ELF-1 (cell line): ENCODE measurements around the gene HS3ST2.
"Not testable (repeated sequence)": the region's sequence is repeated elsewhere in the genome, so short reads cannot be mapped to it uniquely, and the experiment has no call there.

Source experiments
- DNase-seq: peaks from one replicate; pipeline ENCODE4 v3.0.0-alpha.2; 2016; ENCODE audit warnings: low read depth, low spot score

HS3ST2 gene

DNA sequence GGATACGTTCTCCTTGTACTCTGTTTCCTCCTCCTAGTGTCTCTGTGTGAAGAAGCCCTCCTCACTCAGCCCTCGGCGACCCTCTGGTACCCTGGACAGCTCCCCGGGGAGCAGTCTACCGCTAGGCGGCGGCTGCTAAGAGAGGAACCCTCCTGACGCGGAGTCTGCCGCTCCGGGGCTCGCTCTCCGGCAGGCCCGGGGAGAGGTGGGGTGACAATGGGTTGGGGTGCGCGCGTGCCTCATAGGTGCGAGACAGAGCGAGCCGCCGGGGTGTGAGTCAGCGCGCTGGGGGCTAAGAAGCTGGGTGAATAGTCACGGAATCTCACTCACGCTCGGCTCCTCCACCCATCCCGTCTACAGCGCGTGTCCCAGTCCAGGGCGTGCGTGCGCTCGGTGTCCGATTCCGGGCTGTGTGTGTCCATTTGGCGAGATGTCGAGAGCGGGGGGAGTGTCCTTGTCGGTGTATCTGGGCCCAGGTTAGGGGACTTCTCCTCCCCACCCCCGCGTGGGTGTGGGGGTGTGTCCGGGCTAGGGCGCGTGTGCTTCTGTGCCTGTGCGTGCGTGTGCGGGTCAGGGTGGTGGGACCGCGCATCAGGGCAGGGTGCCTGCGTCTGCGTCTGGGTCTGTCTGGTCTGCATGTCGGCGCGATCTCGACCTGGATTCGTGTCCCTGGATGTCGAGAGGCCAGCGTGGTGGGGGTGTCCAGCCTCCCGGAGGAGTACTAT is 577 bp upstream of the HS3ST2 start:
- DNase-seq, result peak; percentile 90

GRCh38 chr16:22814711-22815105 is 746 bp downstream of the HS3ST2 start:
- DNase-seq, result peak; percentile 37

GRCh38 chr16:22815863-22816262 is 1.9 kb downstream of the HS3ST2 start:
- no peak for DNase-seq

DNA sequence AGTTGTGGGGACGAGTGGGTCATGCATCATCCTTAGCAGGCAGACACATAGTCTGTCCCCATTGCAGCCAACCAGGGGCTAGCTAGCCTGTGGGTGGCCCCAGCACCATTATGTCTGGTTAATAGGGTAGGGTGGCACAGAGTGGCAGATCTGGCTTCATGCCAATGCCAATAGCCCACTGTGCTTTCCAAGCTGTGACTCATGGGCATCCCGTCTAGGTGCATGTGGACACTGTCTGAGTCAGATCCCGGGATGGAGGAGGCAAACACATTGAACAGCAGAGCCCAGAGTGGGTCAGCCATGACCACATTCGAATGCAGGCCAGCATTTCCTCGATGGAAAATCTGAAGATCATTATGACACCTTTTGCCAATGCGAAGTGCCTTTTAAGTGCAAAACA is 2.5 kb downstream of the HS3ST2 start:
- no peak for DNase-seq

DNA sequence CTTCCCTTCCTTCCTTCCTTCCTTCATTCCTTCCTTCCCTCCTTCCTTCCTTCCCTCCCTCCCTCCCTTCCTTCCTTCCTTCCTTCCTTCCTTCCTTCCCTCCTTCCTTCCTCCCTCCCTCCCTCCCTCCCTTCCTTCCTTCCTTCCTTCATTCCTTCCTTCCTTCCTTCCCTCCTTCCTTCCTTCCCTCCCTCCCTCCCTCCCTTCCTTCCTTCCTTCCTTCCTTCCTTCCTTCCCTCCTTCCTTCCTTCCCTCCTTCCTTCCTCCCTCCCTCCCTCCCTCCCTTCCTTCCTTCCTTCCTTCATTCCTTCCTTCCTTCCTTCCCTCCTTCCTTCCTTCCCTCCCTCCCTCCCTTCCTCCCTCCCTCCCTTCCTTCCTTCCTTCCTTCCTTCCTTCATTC is 4.8 kb downstream of the HS3ST2 start:
- DNase-seq, result not testable (repeated sequence)

- no peak for DNase-seq
These were observed 24.7 kb downstream of the HS3ST2 start for GRCh38 chr16:22838681-22839080.

DNA sequence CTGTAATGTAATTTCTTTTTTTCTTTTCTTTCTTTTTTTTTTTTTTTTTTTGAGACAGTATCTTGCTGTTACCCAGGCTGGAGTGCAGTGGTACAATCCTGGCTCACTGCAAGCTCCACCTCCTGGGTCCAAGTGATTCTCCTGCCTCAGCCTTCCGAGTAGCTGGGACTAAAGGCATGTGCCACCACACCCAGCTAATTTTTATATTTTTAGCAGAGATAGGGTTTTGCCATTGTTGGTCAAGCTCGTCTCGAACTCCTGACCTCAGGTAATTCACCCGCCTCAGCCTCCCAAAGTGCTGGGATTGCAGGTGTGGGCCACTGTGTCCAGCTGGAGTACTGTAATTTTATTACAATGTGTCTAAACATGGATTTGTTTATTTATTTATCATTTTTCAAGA is 28.1 kb downstream of the HS3ST2 start:
- not testable (repeated sequence) for DNase-seq

DNA sequence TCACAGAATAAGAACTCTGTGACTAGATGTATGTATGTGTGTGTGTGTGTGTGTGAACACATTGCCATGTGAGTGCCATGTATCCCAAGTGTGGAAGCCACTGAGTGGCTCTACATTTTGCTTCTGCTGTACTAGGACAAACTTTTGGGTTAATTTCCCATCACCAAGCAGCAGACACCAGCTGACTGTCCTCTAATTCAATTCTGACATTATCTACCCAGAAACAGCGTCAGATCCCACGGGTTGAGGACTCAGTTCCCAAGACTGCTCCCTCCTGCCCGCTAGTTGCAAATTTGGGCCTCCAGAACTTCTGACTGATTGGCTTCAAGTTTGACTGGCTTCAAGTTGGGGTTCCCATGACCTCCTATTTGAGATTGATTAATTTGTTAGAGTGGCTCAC is 29.2 kb downstream of the HS3ST2 start:
- no peak for DNase-seq

DNA sequence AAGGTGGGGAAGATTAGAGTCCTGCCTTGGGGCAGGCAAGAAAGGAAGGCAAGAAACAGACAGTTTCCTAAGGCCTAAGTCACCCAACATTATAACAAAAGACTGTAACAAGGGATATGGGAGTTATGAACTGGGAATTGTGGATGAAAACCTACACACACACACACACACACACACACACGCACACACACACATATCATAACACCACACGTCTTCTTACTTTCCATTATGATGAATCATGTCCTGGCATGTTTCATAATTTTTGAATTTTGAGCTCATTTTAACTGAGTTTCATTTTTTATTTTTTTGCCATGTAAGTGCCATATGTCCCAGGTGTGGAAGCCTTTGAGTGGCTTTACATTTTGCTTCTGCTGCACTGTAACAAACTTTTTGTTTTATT is 29.9 kb downstream of the HS3ST2 start:
- DNase-seq, result no peak

DNA sequence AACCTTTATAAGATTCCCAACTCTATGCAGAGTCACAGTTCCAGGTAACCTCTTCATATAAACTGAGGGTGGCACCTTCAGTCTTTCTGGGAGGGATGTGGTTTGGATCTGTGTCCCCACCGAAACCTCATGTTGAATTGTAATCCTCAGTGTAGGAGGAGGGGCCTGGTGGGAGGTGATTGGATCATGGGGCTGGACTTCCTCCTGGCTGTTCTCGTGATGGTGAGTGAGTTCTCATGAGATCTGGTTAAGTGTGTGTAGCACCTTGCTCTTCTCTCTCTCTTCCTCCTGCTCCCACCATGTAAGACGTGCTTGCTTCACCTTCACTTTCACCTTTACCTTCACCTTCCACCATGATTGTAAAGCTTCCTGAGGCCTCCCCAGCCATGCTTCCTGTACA is 30.5 kb downstream of the HS3ST2 start:
- DNase-seq, result no peak

- no peak for DNase-seq
These were observed 33.1 kb downstream of the HS3ST2 start for GRCh38 chr16:22847100-22847499.

DNA sequence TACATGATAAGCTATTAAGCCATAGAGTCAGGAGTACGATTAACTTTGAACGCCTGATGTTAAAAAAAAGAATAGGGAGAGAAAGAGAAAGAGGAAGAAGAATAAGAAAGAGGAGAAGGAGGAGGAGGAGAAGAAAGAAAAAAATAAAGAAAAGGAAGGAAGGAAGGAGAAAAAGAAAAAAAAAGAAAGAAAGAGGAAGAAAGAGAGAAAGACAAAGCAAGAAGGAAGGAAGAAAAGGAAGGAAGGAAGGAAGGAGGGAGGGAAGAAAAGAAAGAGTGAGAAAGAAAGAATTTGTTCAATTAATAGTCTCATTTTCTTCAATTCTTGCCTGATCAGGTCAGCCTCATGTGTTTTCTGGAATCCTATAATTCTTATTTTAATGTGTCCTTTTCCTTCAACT is 33.7 kb downstream of the HS3ST2 start:
- no peak for DNase-seq

- no peak for DNase-seq
These were observed 34.5 kb downstream of the HS3ST2 start for GRCh38 chr16:22848451-22848850.

GRCh38 chr16:22849517-22849916 is 35.6 kb downstream of the HS3ST2 start:
- no peak for DNase-seq

GRCh38 chr16:22855231-22855630 is 41.3 kb downstream of the HS3ST2 start:
- DNase-seq, result no peak

GRCh38 chr16:22857296-22858025 is 43.5 kb downstream of the HS3ST2 start:
- no peak for DNase-seq

GRCh38 chr16:22859925-22860324 is 46.0 kb downstream of the HS3ST2 start:
- DNase-seq, result peak; percentile 10

GRCh38 chr16:22861580-22861979 is 47.6 kb downstream of the HS3ST2 start:
- DNase-seq, result no peak

- no peak for DNase-seq
These were observed 48.1 kb downstream of the HS3ST2 start for GRCh38 chr16:22862046-22862445.

GRCh38 chr16:22864375-22864774 is 50.4 kb downstream of the HS3ST2 start:
- no peak for DNase-seq

GRCh38 chr16:22868593-22869224 is 54.7 kb downstream of the HS3ST2 start:
- DNase-seq, result no peak

GRCh38 chr16:22871861-22872260 is 57.9 kb downstream of the HS3ST2 start:
- no peak for DNase-seq

DNA sequence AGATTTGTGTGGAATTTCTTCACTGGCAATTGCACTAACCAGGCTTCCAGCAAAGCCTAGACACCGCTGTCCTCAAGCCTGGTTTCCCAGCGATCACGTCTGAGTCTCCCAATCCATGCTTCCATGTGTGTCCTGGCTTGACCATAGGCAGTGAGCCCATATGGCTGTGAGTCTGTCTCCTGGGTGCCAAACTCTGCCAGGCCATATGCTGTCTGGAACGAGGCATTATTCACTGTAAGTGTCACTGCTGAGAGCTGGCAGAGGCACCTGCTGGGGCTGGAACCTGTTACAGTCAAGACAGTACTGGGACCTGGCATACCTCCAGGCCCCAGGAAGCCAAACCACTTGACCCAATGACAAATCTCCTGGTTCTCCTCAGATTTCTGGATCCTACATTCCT is 60.4 kb downstream of the HS3ST2 start:
- no peak for DNase-seq
